ENCODE measurements around the gene ABR.

ABR gene

GRCh38 chr17:979212-979538 lies 200.6 kb downstream of the ABR start:
- H3K27me3 ChIP-seq (ENCODE audit: insufficient read depth, low read depth): peaks cover 38% of the 10 kb centered on the region
- no peak for TF ChIP-seq CTCF (conservative IDR thresholded peaks at IDR 0.05; ENCODE audit: low read depth, low read length)
- H3K4me1 ChIP-seq (ENCODE audit: low read depth, poor library complexity, severe bottlenecking): peaks cover 6% of the 10 kb centered on the region
- no peaks in the 10 kb centered on the region for H3K36me3 ChIP-seq (ENCODE audit: insufficient read depth)
- no peak overlapping the region for H2AFZ ChIP-seq (ENCODE audit: low read depth)
- no peaks in the 10 kb centered on the region for H4K20me1 ChIP-seq (ENCODE audit: insufficient read depth)
- H3K9ac ChIP-seq: no peak overlapping the region
- no peak overlapping the region for H3K27ac ChIP-seq
- H3K4me2 ChIP-seq: no peak overlapping the region
- H3K4me3 ChIP-seq (IDR thresholded peaks at IDR 0.05; ENCODE audit: insufficient read depth, low read depth, low read length): no peak overlapping the region
- no peaks in the 10 kb centered on the region for H3K79me2 ChIP-seq (ENCODE audit: insufficient read depth, low read depth)

- Histone ChIP-seq H3K27me3 (ENCODE audit: insufficient read depth, low read depth) (peaks cover 41% of the 10 kb centered on the region), H3K36me3 (ENCODE audit: insufficient read depth) (no peaks in the 10 kb centered on the region), H3K79me2 (ENCODE audit: insufficient read depth, low read depth) (no peaks in the 10 kb centered on the region), H3K4me2 (no peak overlapping the region), H2AFZ (ENCODE audit: low read depth) (no peak overlapping the region), H3K9ac (no peak overlapping the region), H3K4me1 (ENCODE audit: low read depth, poor library complexity, severe bottlenecking) (peaks cover 6% of the 10 kb centered on the region), H3K27ac (no peak overlapping the region), H3K4me3 (IDR thresholded peaks at IDR 0.05; ENCODE audit: insufficient read depth, low read depth, low read length) (no peak overlapping the region), H4K20me1 (ENCODE audit: insufficient read depth) (no peaks in the 10 kb centered on the region)
- no peak for TF ChIP-seq CTCF (conservative IDR thresholded peaks at IDR 0.05; ENCODE audit: low read depth, low read length)
These were observed 201.4 kb downstream of the ABR start for GRCh38 chr17:978103-979093.

- peaks cover 42% of the 10 kb centered on the region for H3K27me3 ChIP-seq (ENCODE audit: insufficient read depth, low read depth)
- no peak overlapping the region for H3K4me3 ChIP-seq (IDR thresholded peaks at IDR 0.05; ENCODE audit: insufficient read depth, low read depth, low read length)
- H3K9ac ChIP-seq: no peak overlapping the region
- H3K79me2 ChIP-seq (ENCODE audit: insufficient read depth, low read depth): no peaks in the 10 kb centered on the region
- no peaks in the 10 kb centered on the region for H3K36me3 ChIP-seq (ENCODE audit: insufficient read depth)
- no peak for TF ChIP-seq CTCF (conservative IDR thresholded peaks at IDR 0.05; ENCODE audit: low read depth, low read length)
- peaks cover 6% of the 10 kb centered on the region for H3K4me1 ChIP-seq (ENCODE audit: low read depth, poor library complexity, severe bottlenecking)
- no peak overlapping the region for H3K27ac ChIP-seq
- H4K20me1 ChIP-seq (ENCODE audit: insufficient read depth): no peaks in the 10 kb centered on the region
- H2AFZ ChIP-seq (ENCODE audit: low read depth): no peak overlapping the region
- H3K4me2 ChIP-seq: no peak overlapping the region
These were observed 202.6 kb downstream of the ABR start for GRCh38 chr17:977166-977565.

GRCh38 chr17:976312-976711 lies 203.5 kb downstream of the ABR start:
- H4K20me1 ChIP-seq (ENCODE audit: insufficient read depth): no peaks in the 10 kb centered on the region
- no peak overlapping the region for H3K9ac ChIP-seq
- H3K36me3 ChIP-seq (ENCODE audit: insufficient read depth): no peaks in the 10 kb centered on the region
- no peak overlapping the region for H3K4me2 ChIP-seq
- H2AFZ ChIP-seq (ENCODE audit: low read depth): no peak overlapping the region
- no peaks in the 10 kb centered on the region for H3K79me2 ChIP-seq (ENCODE audit: insufficient read depth, low read depth)
- no peak overlapping the region for H3K27ac ChIP-seq
- H3K4me3 ChIP-seq (IDR thresholded peaks at IDR 0.05; ENCODE audit: insufficient read depth, low read depth, low read length): no peak overlapping the region
- H3K4me1 ChIP-seq (ENCODE audit: low read depth, poor library complexity, severe bottlenecking): peaks cover 6% of the 10 kb centered on the region
- TF ChIP-seq CTCF (conservative IDR thresholded peaks at IDR 0.05; ENCODE audit: low read depth, low read length): no peak
- peaks cover 42% of the 10 kb centered on the region for H3K27me3 ChIP-seq (ENCODE audit: insufficient read depth, low read depth)
